ENCODE measurements around the gene PTPRC.

DNA sequence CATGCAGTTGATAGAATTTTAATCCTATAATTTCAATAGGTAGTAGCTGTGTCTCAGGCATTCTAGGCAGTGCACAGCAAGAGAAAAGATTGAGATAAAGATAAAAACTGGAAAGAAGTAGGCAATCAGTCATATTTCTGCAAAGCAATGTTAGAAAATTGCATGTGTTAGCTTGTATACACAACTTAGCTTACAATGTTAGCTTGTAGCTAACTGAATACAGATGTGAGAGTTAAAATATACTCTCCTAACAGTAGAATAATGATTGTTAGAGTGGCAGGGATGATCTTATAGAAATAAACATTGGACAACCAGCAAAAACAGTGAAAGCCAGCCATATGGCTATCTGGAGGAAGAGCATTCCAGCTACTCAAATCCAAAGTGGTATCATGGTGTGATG lies 29.0 kb downstream of the PTPRC start:
- TF ChIP-seq, protein P1, sequence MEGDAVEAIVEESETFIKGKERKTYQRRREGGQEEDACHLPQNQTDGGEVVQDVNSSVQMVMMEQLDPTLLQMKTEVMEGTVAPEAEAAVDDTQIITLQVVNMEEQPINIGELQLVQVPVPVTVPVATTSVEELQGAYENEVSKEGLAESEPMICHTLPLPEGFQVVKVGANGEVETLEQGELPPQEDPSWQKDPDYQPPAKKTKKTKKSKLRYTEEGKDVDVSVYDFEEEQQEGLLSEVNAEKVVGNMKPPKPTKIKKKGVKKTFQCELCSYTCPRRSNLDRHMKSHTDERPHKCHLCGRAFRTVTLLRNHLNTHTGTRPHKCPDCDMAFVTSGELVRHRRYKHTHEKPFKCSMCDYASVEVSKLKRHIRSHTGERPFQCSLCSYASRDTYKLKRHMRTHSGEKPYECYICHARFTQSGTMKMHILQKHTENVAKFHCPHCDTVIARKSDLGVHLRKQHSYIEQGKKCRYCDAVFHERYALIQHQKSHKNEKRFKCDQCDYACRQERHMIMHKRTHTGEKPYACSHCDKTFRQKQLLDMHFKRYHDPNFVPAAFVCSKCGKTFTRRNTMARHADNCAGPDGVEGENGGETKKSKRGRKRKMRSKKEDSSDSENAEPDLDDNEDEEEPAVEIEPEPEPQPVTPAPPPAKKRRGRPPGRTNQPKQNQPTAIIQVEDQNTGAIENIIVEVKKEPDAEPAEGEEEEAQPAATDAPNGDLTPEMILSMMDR (conservative IDR thresholded peaks at IDR 0.05; ENCODE audit: low read depth, low read length), result no peak
- no peak for TF ChIP-seq EZH2 (IDR thresholded peaks at IDR 0.05; ENCODE audit: borderline replicate concordance, low read depth, low read length, poor library complexity, severe bottlenecking)

Data from A673 (cell line).